Sigmoid colon (tissue), 7 donors: Measurements from ENCODE around the gene SIDT2. TPM values are rescaled to one million over a fixed set of nuclear protein-coding genes. Genes with fewer than 3 reads are reported as not detected.
A peak's percentile ranks its signal among the peaks of the same experiment; 100 is the strongest.

Experiments used
- DNase-seq: peaks from one replicate; pipeline ENCODE4 v3.0.0-alpha.2; 2019
- H3K27ac ChIP-seq, 4 donors: fragments of 200-600 bp; sonication (generic); one replicate each; pipeline ENCODE4 v1.5.1; 2016 to 2019; ENCODE audit warnings: mild to moderate bottlenecking in 1 of 4
- H3K27me3 ChIP-seq, 3 donors: fragments of 200-600 bp; sonication (generic); one replicate each; pipeline ENCODE4 v1.5.1; 2019; ENCODE audit warnings: mild to moderate bottlenecking in 1 of 3
- H3K36me3 ChIP-seq, 4 donors: fragments of 200-600 bp; sonication (generic); one replicate each; pipeline ENCODE4 v1.5.1; 2016 to 2019
- H3K4me1 ChIP-seq, 4 donors: fragments of 200-600 bp; sonication (generic); one replicate each; pipeline ENCODE4 v1.5.1; 2017 to 2019
- H3K4me3 ChIP-seq, 4 donors: fragments of 200-600 bp; sonication (generic); one replicate each; pipeline ENCODE4 v1.5.1; 2017 to 2019; ENCODE audit warnings: mild to moderate bottlenecking in 2 of 4, moderate library complexity in 1 of 4
- H3K9me3 ChIP-seq, 4 donors: fragments of 200-600 bp in 3 of 4; sonication (generic) in 3 of 4; one replicate each; pipeline versions ENCODE4 v1.5.1 to v1.6.1; 2013 to 2019
- EP300 ChIP-seq, 4 donors: sonication (generic); formaldehyde crosslinking; IDR thresholded peaks; one replicate each; pipeline ENCODE4 v1.6.1; 2017; ENCODE audit warnings: antibody characterized with exemption in 4 of 4
- POLR2A ChIP-seq, 2 donors: fragments of 450-650 bp; IDR thresholded peaks; one replicate each; pipeline ENCODE4 v1.6.1; 2016; ENCODE audit warnings: antibody characterized with exemption in 2 of 2, mild to moderate bottlenecking in 2 of 2, moderate library complexity in 2 of 2
- POLR2AphosphoS5 ChIP-seq, 4 donors: sonication (generic); formaldehyde crosslinking; IDR thresholded peaks; one replicate each; pipeline ENCODE4 v1.6.1; 2017; ENCODE audit warnings: antibody characterized with exemption in 4 of 4
- WGBS, 2 donors: extraction: QIAGEN DNeasy Blood & Tissue Kit; methylation state at CpG; one replicate each; pipeline ENCODE4 v1.1.7; 2013; 5-methylcytosine and 5-hydroxymethylcytosine counted together
- intact Hi-C: fragments of 100-400 bp; cut with DNase I; formaldehyde crosslinking; loops from one replicate; pipeline ENCODE4 v1.15.1; 2023
- polyA plus RNA-seq, 3 donors: library from polyadenylated mRNA; stranded (reverse); fragments of 200-250 nt; gene quantifications; one replicate each; pipeline ENCODE4 v1.2.3, GENCODE V29; 2013
- total RNA-seq, 4 donors: library from RNA; depleted of rRNA; stranded (reverse); fragments of >200 nt; gene quantifications; one replicate each; pipeline ENCODE4 v1.1.0, GENCODE V29; 2016
- TF ChIP-seq, protein P1 (sequence below), 4 experiments: fragments of 450-650 bp in 3 of 4; fragments of 200-600 bp in 1 of 4; IDR thresholded peaks; one replicate each; pipeline ENCODE4 v1.5.1; 2016 to 2019; ENCODE audit warnings: antibody characterized with exemption in 4 of 4, mild to moderate bottlenecking in 3 of 4, moderate library complexity in 2 of 4
- donor health status: healthy with polysubstance abuse.
- donor health status: Bipolar disorder and iron deficiency.
- donor health status: healthy.

Gene SIDT2
- total and polyA plus RNA-seq, 7 donors = 7.6 to 50.7 (median 22.1) TPM

DNA sequence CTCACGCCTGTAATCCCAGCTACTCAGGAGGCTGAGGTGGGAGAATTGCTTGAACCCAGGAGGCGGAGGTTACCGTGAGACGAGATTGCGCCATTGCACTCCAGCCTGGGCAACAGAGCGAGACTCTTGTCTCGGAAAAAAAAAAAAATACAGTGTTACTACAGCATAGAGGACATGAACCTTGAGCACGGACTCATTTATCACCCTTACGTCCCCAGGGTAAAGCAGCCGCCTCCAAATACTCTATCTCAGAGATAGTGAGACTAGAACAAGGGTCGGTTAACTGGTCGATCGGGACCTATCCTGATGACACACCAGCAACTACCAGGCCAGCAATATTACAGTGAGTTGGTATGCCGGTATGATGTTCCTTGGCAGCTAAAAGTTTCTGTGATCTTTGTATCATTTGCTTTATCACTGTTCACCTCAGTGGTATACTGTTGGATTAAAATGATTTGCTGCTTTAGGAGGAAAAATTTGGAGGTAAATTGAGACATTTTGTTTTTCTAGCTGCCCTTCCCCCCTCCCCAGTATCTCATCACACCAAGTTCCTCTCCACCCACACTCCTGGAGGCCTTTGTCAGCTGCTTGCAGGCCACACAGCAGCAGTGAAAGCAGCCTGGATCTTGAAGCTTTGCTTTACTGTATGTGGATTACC, 7.0 kb upstream of the SIDT2 start:
- TF ChIP-seq, protein P1, sequence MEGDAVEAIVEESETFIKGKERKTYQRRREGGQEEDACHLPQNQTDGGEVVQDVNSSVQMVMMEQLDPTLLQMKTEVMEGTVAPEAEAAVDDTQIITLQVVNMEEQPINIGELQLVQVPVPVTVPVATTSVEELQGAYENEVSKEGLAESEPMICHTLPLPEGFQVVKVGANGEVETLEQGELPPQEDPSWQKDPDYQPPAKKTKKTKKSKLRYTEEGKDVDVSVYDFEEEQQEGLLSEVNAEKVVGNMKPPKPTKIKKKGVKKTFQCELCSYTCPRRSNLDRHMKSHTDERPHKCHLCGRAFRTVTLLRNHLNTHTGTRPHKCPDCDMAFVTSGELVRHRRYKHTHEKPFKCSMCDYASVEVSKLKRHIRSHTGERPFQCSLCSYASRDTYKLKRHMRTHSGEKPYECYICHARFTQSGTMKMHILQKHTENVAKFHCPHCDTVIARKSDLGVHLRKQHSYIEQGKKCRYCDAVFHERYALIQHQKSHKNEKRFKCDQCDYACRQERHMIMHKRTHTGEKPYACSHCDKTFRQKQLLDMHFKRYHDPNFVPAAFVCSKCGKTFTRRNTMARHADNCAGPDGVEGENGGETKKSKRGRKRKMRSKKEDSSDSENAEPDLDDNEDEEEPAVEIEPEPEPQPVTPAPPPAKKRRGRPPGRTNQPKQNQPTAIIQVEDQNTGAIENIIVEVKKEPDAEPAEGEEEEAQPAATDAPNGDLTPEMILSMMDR (IDR thresholded peaks at IDR 0.05) = no peak
- peak in 2 of 4 donors; percentile 4 to 5 for TF ChIP-seq POLR2AphosphoS5 (IDR thresholded peaks at IDR 0.05)
- peaks cover 0 to 47% (median 9%) of the 10 kb centered on the region in 4 donors for H3K36me3 ChIP-seq
- peak overlapping the region in 3 of 4 donors; percentile 13 to 56 (median 52) for H3K27ac ChIP-seq
- no peak for DNase-seq
- H3K4me1 ChIP-seq = peaks cover 0 to 31% (median 15%) of the 10 kb centered on the region in 4 donors
- 92% methylated on average over 14 of the region's 14 CpGs for WGBS, 2 donors
- H3K9me3 ChIP-seq = no peaks in the 10 kb centered on the region
- intact Hi-C loops = no loop called here
- no peaks in the 10 kb centered on the region for H3K27me3 ChIP-seq
- H3K4me3 ChIP-seq = no peak overlapping the region

DNA sequence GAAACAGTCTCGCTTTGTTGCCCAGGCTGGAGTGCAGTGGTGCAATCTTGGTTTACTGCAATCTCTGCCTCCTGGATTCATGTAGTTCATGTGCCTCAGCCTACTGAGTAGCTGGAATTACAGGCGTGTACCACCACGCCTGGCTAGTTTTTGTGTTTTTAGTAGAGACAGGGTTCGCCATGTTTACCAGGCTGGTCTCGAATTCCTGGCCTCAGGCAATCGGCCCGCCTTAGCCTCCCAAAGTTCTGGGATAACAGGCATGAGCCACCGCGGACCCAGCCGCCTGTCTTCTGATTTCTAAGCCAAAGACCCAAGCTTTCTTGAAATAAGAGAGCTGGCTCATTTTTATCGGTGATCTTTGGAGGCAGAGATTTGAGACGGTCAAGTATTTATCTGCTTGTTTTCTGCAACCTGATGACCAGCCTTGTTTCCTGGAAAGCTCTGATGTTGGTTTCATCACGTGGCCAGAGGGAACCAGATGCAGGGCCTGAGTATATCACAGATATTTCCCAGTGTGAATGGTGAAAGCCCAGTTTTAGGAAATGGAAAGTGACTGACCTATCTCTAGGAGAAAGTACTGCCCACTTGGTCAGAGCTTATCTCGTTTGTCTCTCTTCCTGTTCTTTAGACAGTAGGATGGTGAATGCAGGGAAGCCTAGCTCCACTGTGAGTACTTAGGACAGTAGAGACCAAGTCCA, 5.7 kb upstream of the SIDT2 start:
- H3K9me3 ChIP-seq = no peaks in the 10 kb centered on the region
- H3K36me3 ChIP-seq = peaks cover 0 to 33% (median 3%) of the 10 kb centered on the region in 4 donors
- no peak for DNase-seq
- peak overlapping the region; percentile 12 to 49 (median 28) for H3K27ac ChIP-seq
- no peak overlapping the region for H3K4me3 ChIP-seq
- no peak for TF ChIP-seq POLR2A (IDR thresholded peaks at IDR 0.05)
- TF ChIP-seq POLR2AphosphoS5 (IDR thresholded peaks at IDR 0.05) = peak in 1 of 4 donors; percentile 10
- intact Hi-C loops = no loop called here
- WGBS, 2 donors = 88% methylated on average over 14 of the region's 14 CpGs
- H3K27me3 ChIP-seq = no peaks in the 10 kb centered on the region
- H3K4me1 ChIP-seq = peaks cover 0 to 35% (median 19%) of the 10 kb centered on the region in 4 donors

DNA sequence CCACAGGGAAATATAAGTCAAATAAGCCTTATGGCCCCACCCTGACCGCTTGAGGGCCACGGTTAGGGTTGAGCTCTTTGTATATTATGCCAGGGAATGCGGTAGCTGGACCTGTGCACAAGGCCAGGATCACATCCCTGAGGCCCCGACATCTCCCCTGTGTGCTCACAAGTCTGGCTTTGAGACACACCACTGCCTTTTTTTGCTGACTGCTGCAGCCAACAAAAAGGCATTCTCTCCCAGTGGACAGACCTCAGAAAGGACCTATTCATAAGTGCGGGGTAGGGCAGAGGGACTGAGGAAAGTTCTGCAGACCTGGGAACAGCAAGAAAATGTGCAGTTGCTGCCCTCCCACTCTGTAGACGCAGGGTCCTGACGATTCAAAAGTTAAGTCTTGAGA, 3.4 kb upstream of the SIDT2 start:
- Histone ChIP-seq H3K9me3 (no peaks in the 10 kb centered on the region), H3K4me1 (peaks cover 0 to 43% (median 24%) of the 10 kb centered on the region in 4 donors), H3K4me3 (no peak overlapping the region), H3K36me3 (peaks cover 0 to 11% (median 0%) of the 10 kb centered on the region in 4 donors), H3K27me3 (no peaks in the 10 kb centered on the region), H3K27ac (peak overlapping the region in 2 of 4 donors; percentile 11 to 29)
- no peak for TF ChIP-seq EP300 (IDR thresholded peaks at IDR 0.05)
- TF ChIP-seq POLR2AphosphoS5 (IDR thresholded peaks at IDR 0.05) = no peak
- TF ChIP-seq, protein P1 (IDR thresholded peaks at IDR 0.05) = no peak
- no peak for TF ChIP-seq POLR2A (IDR thresholded peaks at IDR 0.05)
- 78 to 84% methylated on average over 7 of the region's 7 CpGs for WGBS, 2 donors
- intact Hi-C loops = no loop called here
- DNase-seq = no peak

DNA sequence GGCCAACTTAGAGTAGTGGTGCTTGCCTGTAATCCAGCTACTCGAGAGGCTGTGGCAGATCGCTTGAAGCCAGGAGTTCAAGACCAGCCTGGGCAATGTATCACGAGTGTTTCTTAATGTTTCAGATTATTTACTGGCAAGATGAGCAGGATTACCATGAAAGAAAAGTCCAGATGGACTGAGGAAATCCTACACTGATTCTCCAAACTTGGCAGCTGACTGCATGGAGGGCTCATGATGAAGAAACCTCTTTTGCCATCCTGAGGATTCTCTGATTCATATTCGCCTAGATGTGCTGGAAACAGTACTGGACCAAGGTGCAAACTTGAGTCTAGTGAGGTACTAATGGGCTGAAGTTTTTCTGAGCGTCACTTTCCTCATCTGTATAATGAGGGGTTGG, 2.8 kb upstream of the SIDT2 start:
- H3K27ac ChIP-seq = peak overlapping the region in 3 of 4 donors; percentile 17 to 29 (median 28)
- intact Hi-C loops = no loop called here
- H3K4me3 ChIP-seq = no peak overlapping the region
- peaks cover 0 to 43% (median 24%) of the 10 kb centered on the region in 4 donors for H3K4me1 ChIP-seq
- H3K36me3 ChIP-seq = peaks cover 0 to 10% (median 0%) of the 10 kb centered on the region in 4 donors
- no peak for TF ChIP-seq POLR2AphosphoS5 (IDR thresholded peaks at IDR 0.05)
- TF ChIP-seq EP300 (IDR thresholded peaks at IDR 0.05) = no peak
- no peak for DNase-seq
- H3K27me3 ChIP-seq = no peaks in the 10 kb centered on the region
- H3K9me3 ChIP-seq = no peaks in the 10 kb centered on the region
- WGBS, 2 donors = 88 to 89% methylated on average over 5 of the region's 5 CpGs

DNA sequence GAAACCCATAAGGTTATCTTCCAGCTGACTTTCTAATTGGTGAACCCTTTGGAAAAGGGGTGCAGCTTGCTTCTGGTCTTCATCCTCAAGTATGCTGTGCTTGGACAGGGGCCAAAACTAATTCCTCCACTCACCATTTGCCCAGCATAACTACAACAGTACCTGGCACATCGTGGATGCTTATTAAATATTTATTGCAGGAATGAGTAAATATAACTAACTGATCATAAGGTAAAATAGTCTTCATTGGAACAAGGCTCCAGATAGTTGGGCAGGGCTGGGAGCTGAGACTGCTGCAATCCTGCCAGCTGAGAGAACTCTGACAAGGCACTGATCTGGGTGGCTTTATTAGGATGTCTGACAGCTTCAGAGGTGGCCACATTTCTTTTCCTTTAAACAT, 2.4 kb upstream of the SIDT2 start:
- H3K27ac ChIP-seq = peak overlapping the region; percentile 13 to 29 (median 22)
- peaks cover 0 to 43% (median 28%) of the 10 kb centered on the region in 4 donors for H3K4me1 ChIP-seq
- H3K27me3 ChIP-seq = no peaks in the 10 kb centered on the region
- intact Hi-C loops = no loop called here
- no peaks in the 10 kb centered on the region for H3K9me3 ChIP-seq
- WGBS, 2 donors = 27 to 76% methylated on average over 1 of the region's 1 CpG
- peaks cover 0 to 9% (median 0%) of the 10 kb centered on the region in 4 donors for H3K36me3 ChIP-seq
- DNase-seq = no peak
- H3K4me3 ChIP-seq = no peak overlapping the region
- TF ChIP-seq POLR2A (IDR thresholded peaks at IDR 0.05) (no peak), POLR2AphosphoS5 (IDR thresholded peaks at IDR 0.05) (no peak), EP300 (IDR thresholded peaks at IDR 0.05) (no peak)
- TF ChIP-seq, protein P1 (IDR thresholded peaks at IDR 0.05) = no peak
